PFSK-1 (cell line): Measurements from ENCODE around the gene CARMIL1.

ENCODE experiments used
- POLR2AphosphoS5 ChIP-seq: IDR thresholded peaks from 2 replicates; pipeline ENCODE4 v1.6.1; 2012; ENCODE audit warnings: low read depth, mild to moderate bottlenecking, control low read depth, low read length, moderate library complexity
- REST ChIP-seq, 2 experiments: IDR thresholded peaks; 2 replicates each; pipeline versions ENCODE4 v1.6.1 to v1.8.0; 2011 to 2012; ENCODE audit warnings: low read depth in 2 of 2, low read length in 2 of 2, control low read depth in 1 of 2, inconsistent platforms in 1 of 2, mild to moderate bottlenecking in 1 of 2, moderate library complexity in 1 of 2; ENCODE audit not compliant: insufficient read depth in 1 of 2
- SIN3A ChIP-seq: IDR thresholded peaks from 2 replicates; pipeline ENCODE4 v1.6.1; 2012; ENCODE audit warnings: mild to moderate bottlenecking, low read length, moderate library complexity, borderline replicate concordance; ENCODE audit not compliant: insufficient read depth
- TAF1 ChIP-seq: IDR thresholded peaks from 2 replicates; pipeline ENCODE4 v1.6.1; 2012; ENCODE audit warnings: low read length, control low read depth, borderline replicate concordance; ENCODE audit not compliant: insufficient read depth

- TF ChIP-seq POLR2AphosphoS5 (no peak), REST (IDR thresholded peaks at IDR 0.05; ENCODE audit: insufficient read depth in 1 of 2, low read depth in 2 of 2, low read length in 2 of 2) (no peak), SIN3A (no peak), TAF1 (no peak)
These were observed 47.0 kb downstream of the CARMIL1 start for GRCh38 chr6:25326126-25326525.
